H1 (cell line): ENCODE measurements around the gene ROR1. TPM values are rescaled to one million over a fixed set of nuclear protein-coding genes. Genes with fewer than 3 reads are reported as not detected.

Source experiments
- CTCF ChIA-PET: fragments of 300-600 bp; sonication (Branson Sonifier 250); formaldehyde crosslinking; loops from one replicate; lab custom pipeline; 2021; ENCODE audit not compliant: partially characterized antibody; lab: Charles Lee
- POLR2A ChIA-PET: fragments of 300-600 bp; sonication (Branson Sonifier 250); formaldehyde crosslinking; loops from one replicate; lab custom pipeline; 2021; ENCODE audit warnings: inconsistent platforms; ENCODE audit not compliant: partially characterized antibody; lab: Charles Lee
- DNase-seq, 2 experiments: peaks; one replicate each; pipeline versions ENCODE4 v3.0.0 to v3.0.0-alpha.2; 2010 to 2022; ENCODE audit warnings: low spot score in 2 of 2, low read depth in 1 of 2, mixed read lengths in 1 of 2
- FAIRE-seq: peaks from 2 replicates; lab custom pipeline; 2011; peaks lifted over from hg19 to GRCh38; lab: Jason Lieb, UNC
- H2AFZ ChIP-seq: 2 replicates; pipeline ENCODE4 v1.8.1; 2012; ENCODE audit warnings: low read length, inconsistent platforms
- H2AK5ac ChIP-seq: 2 replicates; pipeline ENCODE4 v1.6.1; 2013; ENCODE audit warnings: low read depth, low read length
- H2BK120ac ChIP-seq: replicated peaks from 2 replicates; pipeline ENCODE3; 2013; ENCODE audit warnings: low read depth, low read length, inconsistent platforms
- H2BK12ac ChIP-seq: 2 replicates; pipeline ENCODE4 v1.6.1; 2013; ENCODE audit warnings: low read depth, low read length
- H2BK15ac ChIP-seq: 2 replicates; pipeline ENCODE4 v1.6.1; 2013; ENCODE audit warnings: low read length
- H2BK20ac ChIP-seq: 2 replicates; pipeline ENCODE4 v1.6.1; 2013; ENCODE audit warnings: low read length
- H2BK5ac ChIP-seq: 2 replicates; pipeline ENCODE4 v1.6.1; 2013; ENCODE audit warnings: low read depth, low read length
- H3K14ac ChIP-seq: 2 replicates; pipeline ENCODE4 v1.6.1; 2013; ENCODE audit warnings: inconsistent platforms; ENCODE audit not compliant: insufficient read length
- H3K18ac ChIP-seq: 2 replicates; pipeline ENCODE4 v1.6.1; 2013; ENCODE audit warnings: low read length; ENCODE audit errors: extremely low read depth
- H3K23ac ChIP-seq: 2 replicates; pipeline ENCODE4 v1.6.1; 2013; ENCODE audit warnings: inconsistent platforms; ENCODE audit not compliant: insufficient read length
- H3K23me2 ChIP-seq: 2 replicates; pipeline ENCODE4 v1.6.1; 2013; ENCODE audit warnings: low read depth, low read length
- H3K27ac ChIP-seq: 2 replicates; pipeline ENCODE4 v1.6.1; 2011; ENCODE audit warnings: low read depth, low read length, inconsistent platforms
- H3K27me3 ChIP-seq, 4 experiments: replicated peaks in 1 of 4; 1 replicate in 1 of 4; 2 replicates in 3 of 4; pipeline versions ENCODE4 v1.6.1 to v1.8.1; 2011 to 2013; ENCODE audit warnings: low read length in 3 of 4, mild to moderate bottlenecking in 3 of 4, inconsistent platforms in 2 of 4, mixed read lengths in 2 of 4, moderate library complexity in 1 of 4; ENCODE audit not compliant: control insufficient read depth in 3 of 4, insufficient read depth in 3 of 4; ENCODE audit errors: extremely low read depth in 1 of 4
- H3K36me3 ChIP-seq, 4 experiments: 2 replicates each; pipeline versions ENCODE4 v1.6.1 to v1.8.1; 2011 to 2013; ENCODE audit warnings: mild to moderate bottlenecking in 4 of 4, low read length in 3 of 4, moderate library complexity in 2 of 4, control low read depth in 1 of 4, inconsistent platforms in 1 of 4; ENCODE audit not compliant: insufficient read depth in 4 of 4, control insufficient read depth in 2 of 4
- H3K4ac ChIP-seq: replicated peaks from 2 replicates; pipeline ENCODE3; 2013; ENCODE audit warnings: low read length, low read depth, mixed read lengths, inconsistent platforms; ENCODE audit not compliant: insufficient read length
- H3K4me1 ChIP-seq, 4 experiments: replicated peaks in 1 of 4; 1 replicate in 1 of 4; 2 replicates in 3 of 4; pipeline versions ENCODE4 v1.6.1 to v1.8.1; 2011 to 2013; ENCODE audit warnings: low read length in 3 of 4, inconsistent platforms in 2 of 4, mixed read lengths in 1 of 4; ENCODE audit not compliant: insufficient read depth in 4 of 4, control insufficient read depth in 3 of 4
- H3K4me2 ChIP-seq, 2 experiments: 2 replicates each; pipeline versions ENCODE4 v1.6.1 to v1.8.1; 2011 to 2013; ENCODE audit warnings: low read depth in 2 of 2, low read length in 2 of 2, control low read depth in 1 of 2, inconsistent platforms in 1 of 2, mild to moderate bottlenecking in 1 of 2; ENCODE audit not compliant: insufficient read depth in 1 of 2
- H3K4me3 ChIP-seq, 4 experiments: fragments of 200-600, 300-600 bp in 1 of 4; sonication (generic), shearing (Covaris generic), sonication (Bioruptor Twin) in 1 of 4; 2 replicates each; pipeline versions ENCODE4 v1.5.1 to v1.8.1; 2011 to 2016; ENCODE audit warnings: low read length in 4 of 4, low read depth in 3 of 4, control low read depth in 2 of 4, inconsistent platforms in 2 of 4, mild to moderate bottlenecking in 2 of 4, mixed read lengths in 1 of 4, moderate library complexity in 1 of 4; ENCODE audit not compliant: insufficient read depth in 2 of 4; ENCODE audit errors: extremely low read depth in 1 of 4
- H3K56ac ChIP-seq: replicated peaks from 2 replicates; pipeline ENCODE3; 2013; ENCODE audit warnings: low read depth, mild to moderate bottlenecking, mixed read lengths, low read length, inconsistent platforms; ENCODE audit not compliant: insufficient read length
- H3K79me1 ChIP-seq: 2 replicates; pipeline ENCODE4 v1.6.1; 2013; ENCODE audit warnings: low read depth, low read length, control low read depth
- H3K79me2 ChIP-seq, 2 experiments: 2 replicates each; pipeline versions ENCODE4 v1.6.1 to v1.8.1; 2012 to 2013; ENCODE audit warnings: low read length in 2 of 2, mild to moderate bottlenecking in 2 of 2, inconsistent platforms in 1 of 2; ENCODE audit not compliant: insufficient read depth in 2 of 2, control insufficient read depth in 1 of 2
- H3K9ac ChIP-seq, 4 experiments: replicated peaks in 1 of 4; 1 replicate in 1 of 4; 2 replicates in 3 of 4; pipeline versions ENCODE4 v1.6.1 to v1.8.1; 2011 to 2013; ENCODE audit warnings: low read depth in 3 of 4, low read length in 3 of 4, control low read depth in 2 of 4, mild to moderate bottlenecking in 2 of 4, moderate library complexity in 2 of 4, inconsistent platforms in 1 of 4; ENCODE audit errors: extremely low read depth in 1 of 4
- H3K9me3 ChIP-seq, 2 experiments: 2 replicates each; pipeline versions ENCODE4 v1.6.1 to v1.8.1; 2012 to 2013; ENCODE audit warnings: mild to moderate bottlenecking in 2 of 2, moderate library complexity in 2 of 2, control low read depth in 1 of 2, inconsistent platforms in 1 of 2, low read depth in 1 of 2, low read length in 1 of 2, mixed read lengths in 1 of 2; ENCODE audit not compliant: insufficient read depth in 2 of 2
- H4K20me1 ChIP-seq, 2 experiments: replicated peaks in 1 of 2; 2 replicates each; pipeline versions ENCODE3 to v1.8.1; 2011 to 2013; ENCODE audit warnings: inconsistent platforms in 2 of 2, low read length in 2 of 2, mild to moderate bottlenecking in 1 of 2; ENCODE audit not compliant: insufficient read depth in 2 of 2, control insufficient read depth in 1 of 2
- H4K5ac ChIP-seq: 2 replicates; pipeline ENCODE4 v1.6.1; 2013; ENCODE audit warnings: low read length, low read depth, mixed read lengths, inconsistent platforms; ENCODE audit not compliant: insufficient read length
- H4K8ac ChIP-seq: 2 replicates; pipeline ENCODE4 v1.8.0; 2013; ENCODE audit warnings: mild to moderate bottlenecking, moderate library complexity, low read length, inconsistent platforms; ENCODE audit not compliant: insufficient read depth; ENCODE audit errors: extremely low read depth
- H4K91ac ChIP-seq: replicated peaks from 2 replicates; pipeline ENCODE3; 2013; ENCODE audit warnings: low read length, mixed read lengths, inconsistent platforms; ENCODE audit not compliant: insufficient read length
- EZH2 ChIP-seq: fragments of 200-600 bp; sonication (generic); IDR thresholded peaks from 2 replicates; pipeline ENCODE4 v1.7.1; 2012; ENCODE audit warnings: low read depth, mild to moderate bottlenecking, moderate library complexity, low read length, inconsistent platforms; ENCODE audit not compliant: severe bottlenecking
- RAD21 ChIP-seq, 2 experiments: IDR thresholded peaks in 1 of 2; conservative IDR thresholded peaks in 1 of 2; 2 replicates each; pipeline ENCODE4 v1.6.1; 2011; ENCODE audit warnings: low read depth in 2 of 2, low read length in 2 of 2, improper control_type of control experiment in 1 of 2, inconsistent platforms in 1 of 2, mild to moderate bottlenecking in 1 of 2, moderate library complexity in 1 of 2
- WGBS, 2 experiments: shearing (Covaris generic) in 1 of 2; methylation state at CpG; one replicate each; pipeline versions ENCODE4 v1.1.6 to v1.1.7; 2013 to 2015; ENCODE audit warnings: low lambda C conversion rate in 2 of 2, mixed read lengths in 2 of 2, inconsistent platforms in 1 of 2, low coverage in 1 of 2, missing lambda C conversion rate in 1 of 2; ENCODE audit not compliant: insufficient replicate concordance in 2 of 2, insufficient coverage in 1 of 2, insufficient read length in 1 of 2; ENCODE audit errors: extremely low coverage in 1 of 2, missing lambda C conversion rate in 1 of 2; 5-methylcytosine and 5-hydroxymethylcytosine counted together
- polyA plus RNA-seq, 7 experiments: library from polyadenylated mRNA; depleted of rRNA in 3 of 7; stranded (reverse) in 5 of 7; unstranded in 2 of 7; fragments of >200 nt in 5 of 7; fragments of 200-250 nt in 2 of 7; gene quantifications; 1 replicate in 5 of 7; 2 replicates in 1 of 7; 4 replicates in 1 of 7; pipeline versions ENCODE4 v1.2.1 to v1.2.3, GENCODE V29; 2011 to 2013; ENCODE audit warnings: missing spikeins in 2 of 7, mixed read lengths in 2 of 7
- total RNA-seq: library from RNA; stranded (reverse); fragmentation: NEBNext Ultra II Directional; extraction: Animal tissue kit (Norgen Biotek cat#: 25700); gene quantifications from 2 replicates; pipeline ENCODE4 v1.2.1, GENCODE V29; 2021
- TF ChIP-seq, protein P1 (sequence below): IDR thresholded peaks from 2 replicates; pipeline ENCODE4 v1.6.1; 2012; ENCODE audit warnings: inconsistent platforms
- TF ChIP-seq, protein P2 (sequence below), 3 experiments: IDR thresholded peaks; 1 replicate in 2 of 3; 2 replicates in 1 of 3; pipeline versions ENCODE4 v1.5.1 to v1.6.1; 2011; ENCODE audit warnings: low read length in 3 of 3, mild to moderate bottlenecking in 3 of 3, inconsistent platforms in 2 of 3, low read depth in 1 of 3, moderate library complexity in 1 of 3; ENCODE audit not compliant: insufficient read depth in 1 of 3; ENCODE audit errors: control extremely low read depth in 1 of 3

The ROR1 gene
- total and polyA plus RNA-seq, 2 of the 8 experiments (the other 6 are each of a cell fraction or from before 2014, with no cell fraction given): 33.6 to 73.6 TPM

DNA sequence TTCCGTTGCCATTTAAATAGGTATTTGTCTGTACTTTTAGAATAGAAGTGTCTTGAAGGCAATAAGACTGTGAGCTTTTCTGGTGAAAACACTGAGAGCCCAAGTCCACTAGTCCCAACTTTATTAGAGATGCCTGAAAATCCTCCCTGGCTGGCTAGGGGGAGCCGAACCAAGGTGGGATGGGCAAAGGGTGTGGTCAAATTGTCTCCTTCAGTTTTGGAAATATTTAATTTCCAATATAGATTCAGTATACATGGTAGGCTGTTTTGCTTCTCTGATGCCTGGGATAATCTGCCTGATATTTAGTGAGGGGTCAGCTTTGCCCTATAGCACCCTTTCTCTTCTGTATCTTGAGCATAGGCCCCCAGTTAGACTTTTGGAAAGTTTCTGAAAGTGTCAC is 3.5 kb downstream of the ROR1 start:
- peak overlapping the region; percentile 75 for H2BK120ac ChIP-seq
- DNase-seq (no peak), FAIRE-seq (peak; percentile 19)
- peak overlapping the region; percentile 41 for H4K91ac ChIP-seq
- H3K36me3 ChIP-seq: no peaks in the 10 kb centered on the region; a peak in 1 of 8 replicates
- 0 out of 2 replicates have a peak overlapping the region, but pooled peaks have one; percentile 28 for H2BK5ac ChIP-seq
- H3K23ac ChIP-seq: no peak overlapping the region
- CTCF ChIA-PET: interaction anchor here (0.6 to 6.7 kb wide), 21 partner anchors 10 to 144 kb away, joined by 3 to 50 read pairs (median 4); no protein-coding TSS in a partner anchor
- no peak overlapping the region for H3K56ac ChIP-seq
- H3K4ac ChIP-seq: no peak overlapping the region
- H2BK12ac ChIP-seq: no peak overlapping the region
- H3K27ac ChIP-seq: no peak overlapping the region
- H3K23me2 ChIP-seq: peaks cover 10% of the 10 kb centered on the region
- no peak overlapping the region for H4K8ac ChIP-seq
- H3K18ac ChIP-seq: peak overlapping the region; percentile 55; the same call in 1 of the 2 replicates
- 48% methylated on average over 2 of the region's 2 CpGs; no CpG with 5 or more reads in 1 of the 2 experiments for WGBS, 2 experiments
- H3K27me3 ChIP-seq: no peaks in the 10 kb centered on the region
- H3K79me2 ChIP-seq: peaks cover 26 to 75% of the 10 kb centered on the region in 2 experiments
- H3K9me3 ChIP-seq: no peaks in the 10 kb centered on the region
- no peak overlapping the region for H2AK5ac ChIP-seq
- no peak overlapping the region for H3K14ac ChIP-seq
- H2BK20ac ChIP-seq: no peak overlapping the region
- peak overlapping the region in 2 of 4 experiments; percentile 6 to 79; a peak in 4 of 8 replicates for H3K4me3 ChIP-seq
- POLR2A ChIA-PET: interaction anchor here (1.2 to 2.5 kb wide), 4 partner anchors 12 to 85 kb away, joined by 3 to 8 read pairs (median 5); no protein-coding TSS in a partner anchor
- peak overlapping the region; percentile 64 to 86 for H3K4me2 ChIP-seq
- H2AFZ ChIP-seq: no peak overlapping the region
- no peak overlapping the region for H2BK15ac ChIP-seq
- no peaks in the 10 kb centered on the region for H3K79me1 ChIP-seq
- H3K4me1 ChIP-seq: peaks cover 25 to 62% (median 38%) of the 10 kb centered on the region in 4 experiments; a peak in 6 of 7 replicates
- peaks cover 0 to 2% of the 10 kb centered on the region in 2 experiments for H4K20me1 ChIP-seq
- H3K9ac ChIP-seq: no peak overlapping the region; a peak in 1 of 7 replicates
- TF ChIP-seq, protein P1, sequence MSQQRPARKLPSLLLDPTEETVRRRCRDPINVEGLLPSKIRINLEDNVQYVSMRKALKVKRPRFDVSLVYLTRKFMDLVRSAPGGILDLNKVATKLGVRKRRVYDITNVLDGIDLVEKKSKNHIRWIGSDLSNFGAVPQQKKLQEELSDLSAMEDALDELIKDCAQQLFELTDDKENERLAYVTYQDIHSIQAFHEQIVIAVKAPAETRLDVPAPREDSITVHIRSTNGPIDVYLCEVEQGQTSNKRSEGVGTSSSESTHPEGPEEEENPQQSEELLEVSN: no peak
- peak; percentile 5 to 22; a peak in 1 of 4 replicates for TF ChIP-seq RAD21 (IDR thresholded peaks at IDR 0.05 in 1 of 2, conservative IDR thresholded peaks at IDR 0.05 in 1 of 2; ENCODE audit: low read depth in 2 of 2, low read length in 2 of 2)
- no peak for TF ChIP-seq EZH2
- TF ChIP-seq, protein P2, sequence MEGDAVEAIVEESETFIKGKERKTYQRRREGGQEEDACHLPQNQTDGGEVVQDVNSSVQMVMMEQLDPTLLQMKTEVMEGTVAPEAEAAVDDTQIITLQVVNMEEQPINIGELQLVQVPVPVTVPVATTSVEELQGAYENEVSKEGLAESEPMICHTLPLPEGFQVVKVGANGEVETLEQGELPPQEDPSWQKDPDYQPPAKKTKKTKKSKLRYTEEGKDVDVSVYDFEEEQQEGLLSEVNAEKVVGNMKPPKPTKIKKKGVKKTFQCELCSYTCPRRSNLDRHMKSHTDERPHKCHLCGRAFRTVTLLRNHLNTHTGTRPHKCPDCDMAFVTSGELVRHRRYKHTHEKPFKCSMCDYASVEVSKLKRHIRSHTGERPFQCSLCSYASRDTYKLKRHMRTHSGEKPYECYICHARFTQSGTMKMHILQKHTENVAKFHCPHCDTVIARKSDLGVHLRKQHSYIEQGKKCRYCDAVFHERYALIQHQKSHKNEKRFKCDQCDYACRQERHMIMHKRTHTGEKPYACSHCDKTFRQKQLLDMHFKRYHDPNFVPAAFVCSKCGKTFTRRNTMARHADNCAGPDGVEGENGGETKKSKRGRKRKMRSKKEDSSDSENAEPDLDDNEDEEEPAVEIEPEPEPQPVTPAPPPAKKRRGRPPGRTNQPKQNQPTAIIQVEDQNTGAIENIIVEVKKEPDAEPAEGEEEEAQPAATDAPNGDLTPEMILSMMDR (IDR thresholded peaks at IDR 0.05; ENCODE audit: control extremely low read depth in 1 of 3, insufficient read depth in 1 of 3, low read depth in 1 of 3, low read length in 3 of 3): peak in 2 of 3 experiments; percentile 20 to 33; a peak in 2 of 4 replicates
- H4K5ac ChIP-seq: peak overlapping the region; percentile 61
